Fibroblast of lung (primary cell): ENCODE measurements around the gene CLCNKB. TPM values are rescaled to one million over a fixed set of nuclear protein-coding genes. Genes with fewer than 3 reads are reported as not detected.

ENCODE experiments used
- DNase-seq, 2 donors: peaks; one replicate each; pipeline versions ENCODE4 v3.0.0 to v3.0.0-alpha.2; 2010; ENCODE audit warnings: low read depth in 2 of 2
- H2AFZ ChIP-seq: 2 replicates; pipeline ENCODE4 v1.5.1; 2012; ENCODE audit warnings: low read length, control low read depth, inconsistent platforms
- H3K27ac ChIP-seq: 2 replicates; pipeline ENCODE4 v1.5.1; 2011; ENCODE audit warnings: low read length, control low read depth; ENCODE audit not compliant: insufficient read depth
- H3K27me3 ChIP-seq: 2 replicates; pipeline ENCODE4 v1.5.1; 2011; ENCODE audit warnings: mild to moderate bottlenecking, low read length; ENCODE audit not compliant: control insufficient read depth, insufficient read depth
- H3K36me3 ChIP-seq: 2 replicates; pipeline ENCODE4 v1.5.1; 2011; ENCODE audit warnings: low read length; ENCODE audit not compliant: control insufficient read depth, insufficient read depth
- H3K4me1 ChIP-seq: 2 replicates; pipeline ENCODE4 v1.5.1; 2011; ENCODE audit warnings: low read length; ENCODE audit not compliant: control insufficient read depth, insufficient read depth; ENCODE audit errors: extremely low read depth
- H3K4me2 ChIP-seq: 2 replicates; pipeline ENCODE4 v1.5.1; 2011; ENCODE audit warnings: low read length, control low read depth; ENCODE audit not compliant: insufficient read depth; ENCODE audit errors: extremely low read depth
- H3K4me3 ChIP-seq, 4 experiments: fragments of 200-600 bp in 1 of 4; sonication (generic) in 1 of 4; replicated peaks in 1 of 4; 2 replicates each; pipeline ENCODE4 v1.5.1; 2011 to 2016; ENCODE audit warnings: low read length in 4 of 4, low read depth in 3 of 4, mild to moderate bottlenecking in 3 of 4, control low read depth in 2 of 4, inconsistent platforms in 1 of 4, mixed read lengths in 1 of 4; ENCODE audit not compliant: insufficient read depth in 1 of 4; ENCODE audit errors: control extremely low read depth in 1 of 4
- H3K79me2 ChIP-seq: 2 replicates; pipeline ENCODE4 v1.5.1; 2012; ENCODE audit warnings: mild to moderate bottlenecking, low read length, inconsistent platforms; ENCODE audit not compliant: control insufficient read depth, insufficient read depth
- H3K9ac ChIP-seq: 2 replicates; pipeline ENCODE4 v1.5.1; 2011; ENCODE audit warnings: mild to moderate bottlenecking, low read length, control low read depth; ENCODE audit not compliant: insufficient read depth
- H3K9me3 ChIP-seq: 2 replicates; pipeline ENCODE4 v1.5.1; 2012; ENCODE audit warnings: low read depth, low read length; ENCODE audit not compliant: control insufficient read depth, insufficient read depth
- H4K20me1 ChIP-seq: 2 replicates; pipeline ENCODE4 v1.5.1; 2011; ENCODE audit warnings: low read length; ENCODE audit not compliant: control insufficient read depth, insufficient read depth; ENCODE audit errors: extremely low read depth
- CTCF ChIP-seq, 2 donors: IDR thresholded peaks in 1 of 2; conservative IDR thresholded peaks in 1 of 2; 1 replicate in 1 of 2; 2 replicates in 1 of 2; pipeline ENCODE4 v1.5.1; 2011 to 2012; ENCODE audit warnings: low read length in 2 of 2, control low read depth in 1 of 2, inconsistent platforms in 1 of 2, low read depth in 1 of 2, mild to moderate bottlenecking in 1 of 2
- EZH2 ChIP-seq: IDR thresholded peaks from 2 replicates; pipeline ENCODE4 v1.5.1; 2012; ENCODE audit warnings: low read length, control low read depth, mild to moderate bottlenecking; ENCODE audit errors: missing control alignments
- polyA plus RNA-seq, 2 donors: library from polyadenylated mRNA; depleted of rRNA in 1 of 2; stranded (reverse) in 1 of 2; unstranded in 1 of 2; fragments of >200 nt; gene quantifications; 2 replicates each; pipeline ENCODE4 v1.2.1, GENCODE V29; 2011 to 2012; ENCODE audit warnings: missing spikeins in 1 of 2
- total RNA-seq: library from RNA; depleted of rRNA; stranded (reverse); fragments of >200 nt; gene quantifications from 2 replicates; pipeline ENCODE4 v1.2.1, GENCODE V29; 2014

Gene CLCNKB
- total and polyA plus RNA-seq, 2 donors (not counting 1 experiment from before 2014, with no cell fraction given), result 0.09 to 0.33 TPM

- no peak overlapping the region for H3K9ac ChIP-seq
- H3K4me3 ChIP-seq, result no peak overlapping the region
- TF ChIP-seq CTCF (conservative IDR thresholded peaks at IDR 0.05 in 1 of 2, IDR thresholded peaks at IDR 0.05 in 1 of 2; ENCODE audit: low read depth in 1 of 2, low read length in 2 of 2) (no peak), EZH2 (no peak)
- H3K4me2 ChIP-seq, result no peak overlapping the region
- H3K27ac ChIP-seq, result no peak overlapping the region
- H4K20me1 ChIP-seq, result no peaks in the 10 kb centered on the region
- H3K36me3 ChIP-seq, result no peaks in the 10 kb centered on the region
- no peak overlapping the region for H2AFZ ChIP-seq
- no peak for DNase-seq
- no peaks in the 10 kb centered on the region for H3K79me2 ChIP-seq
- H3K4me1 ChIP-seq, result no peaks in the 10 kb centered on the region
- H3K9me3 ChIP-seq, result no peaks in the 10 kb centered on the region
- peaks cover 7% of the 10 kb centered on the region for H3K27me3 ChIP-seq
Observed at GRCh38 chr1:16065269-16065576, 21.6 kb downstream of the CLCNKB start.

- Histone ChIP-seq H4K20me1 (no peaks in the 10 kb centered on the region), H3K27ac (no peak overlapping the region), H3K9ac (no peak overlapping the region), H3K27me3 (peaks cover 7% of the 10 kb centered on the region), H2AFZ (no peak overlapping the region), H3K9me3 (no peaks in the 10 kb centered on the region), H3K4me3 (no peak overlapping the region), H3K4me2 (no peak overlapping the region), H3K4me1 (no peaks in the 10 kb centered on the region), H3K79me2 (no peaks in the 10 kb centered on the region), H3K36me3 (no peaks in the 10 kb centered on the region)
- TF ChIP-seq CTCF (conservative IDR thresholded peaks at IDR 0.05 in 1 of 2, IDR thresholded peaks at IDR 0.05 in 1 of 2; ENCODE audit: low read depth in 1 of 2, low read length in 2 of 2), result no peak
- no peak for TF ChIP-seq EZH2
- DNase-seq, result no peak
Observed at GRCh38 chr1:16066245-16066644, 22.7 kb downstream of the CLCNKB start.

- Histone ChIP-seq H3K4me1 (no peaks in the 10 kb centered on the region), H3K27ac (no peak overlapping the region), H4K20me1 (no peaks in the 10 kb centered on the region), H3K36me3 (no peaks in the 10 kb centered on the region), H3K79me2 (no peaks in the 10 kb centered on the region), H2AFZ (no peak overlapping the region), H3K27me3 (peaks cover 7% of the 10 kb centered on the region), H3K9me3 (no peaks in the 10 kb centered on the region), H3K9ac (no peak overlapping the region), H3K4me2 (no peak overlapping the region), H3K4me3 (no peak overlapping the region)
- TF ChIP-seq CTCF (conservative IDR thresholded peaks at IDR 0.05 in 1 of 2, IDR thresholded peaks at IDR 0.05 in 1 of 2; ENCODE audit: low read depth in 1 of 2, low read length in 2 of 2), result no peak
- no peak for TF ChIP-seq EZH2
- peak in 1 of 2 donors; percentile 31 for DNase-seq
Observed at GRCh38 chr1:16067127-16067768, 23.7 kb downstream of the CLCNKB start.
